ENCODE data around the gene KRT28.

Gene KRT28

DNA sequence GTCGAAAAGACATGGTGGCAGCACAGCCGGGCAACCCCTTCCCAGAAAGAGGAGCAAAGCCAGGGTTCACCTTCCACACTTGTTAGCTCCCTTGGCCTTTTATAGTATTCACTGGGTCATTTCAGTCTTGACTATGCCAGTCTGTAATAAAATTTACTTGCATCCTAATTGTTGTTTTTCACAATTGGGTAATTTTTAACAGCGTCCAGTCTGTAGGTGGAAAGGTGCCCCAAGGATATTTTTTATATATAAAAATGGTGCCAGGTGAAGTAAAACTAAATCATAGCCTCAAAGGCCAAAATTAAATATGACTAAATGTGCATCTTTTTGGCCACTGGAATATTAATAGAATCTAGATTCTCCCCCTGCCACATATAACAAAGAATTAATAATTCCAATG lies 27.7 kb downstream of the KRT28 start, which contains the start of gene KRT26:
Gene KRT26, minus strand, starts transcription at position 101 of the 400 bp plus-strand sequence. Its CDS starts 88 bp downstream, at position 13.
- Histone ChIP-seq H3K27ac (ENCODE audit: low read depth, low read length) (no peak within 1 kb of the TSS), H3K56ac (ENCODE audit: low read length) (no peak within 1 kb of the TSS), H3K79me1 (ENCODE audit: low read length) (no peaks in the 10 kb centered on the region), H2BK15ac (replicated peaks; ENCODE audit: low read depth) (no peak within 1 kb of the TSS), H3K4me2 (ENCODE audit: low read length) (no peak within 1 kb of the TSS), H3K36me3 (ENCODE audit: control insufficient read depth, insufficient read depth, low read length) (no peaks in the 10 kb centered on the region), H3K4me1 (ENCODE audit: control insufficient read depth, low read depth, low read length) (no peaks in the 10 kb centered on the region), H2BK5ac (ENCODE audit: low read length) (no peak within 1 kb of the TSS), H3K79me2 (ENCODE audit: control insufficient read depth, insufficient read depth, low read length) (no peaks in the 10 kb centered on the region), H4K8ac (ENCODE audit: low read depth, low read length) (no peak within 1 kb of the TSS), H3K27me3 (ENCODE audit: insufficient read depth, low read length, poor library complexity) (no peaks in the 10 kb centered on the region), H3K18ac (ENCODE audit: low read length) (no peak within 1 kb of the TSS), H3K9ac (ENCODE audit: low read length) (no peak within 1 kb of the TSS), H2AK5ac (ENCODE audit: low read length) (no peak within 1 kb of the TSS), H3K23ac (ENCODE audit: low read length) (no peak within 1 kb of the TSS), H2BK120ac (ENCODE audit: low read depth, low read length) (no peak within 1 kb of the TSS), H3K4me3 (ENCODE audit: low read length) (no peak within 1 kb of the TSS), H4K5ac (ENCODE audit: low read length) (no peak within 1 kb of the TSS), H3K4ac (ENCODE audit: low read depth, low read length) (no peak within 1 kb of the TSS)
- DNase-seq, result no peak
- no CpG with 5 or more reads among the region's 3 CpGs for WGBS (ENCODE audit: extremely low coverage, insufficient coverage, low lambda C conversion rate)

DNA sequence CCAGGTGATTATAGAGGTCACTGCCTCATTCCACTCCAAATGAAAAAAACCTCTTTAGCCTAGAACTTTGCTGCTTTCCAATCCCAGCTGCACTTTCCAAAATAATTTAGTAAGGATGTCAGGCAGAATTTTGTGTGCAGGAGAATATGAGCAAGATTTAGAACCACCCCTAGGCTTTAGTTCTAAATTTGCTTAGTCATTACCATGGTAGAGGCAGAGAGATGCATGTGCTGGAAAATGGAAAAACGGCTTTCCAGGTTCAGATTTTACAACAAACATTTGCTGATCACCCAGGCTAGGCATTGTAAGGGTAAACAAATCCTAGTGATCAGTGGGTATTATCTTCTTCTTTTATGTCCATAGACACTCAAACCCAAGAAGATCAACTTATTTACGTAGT lies 34.1 kb downstream of the KRT28 start:
- H3K4me1 ChIP-seq (ENCODE audit: control insufficient read depth, low read depth, low read length), result no peaks in the 10 kb centered on the region
- no peak overlapping the region for H4K8ac ChIP-seq (ENCODE audit: low read depth, low read length)
- WGBS (ENCODE audit: extremely low coverage, insufficient coverage, low lambda C conversion rate), result no CpG with 5 or more reads among the region's 2 CpGs
- no peak overlapping the region for H3K27ac ChIP-seq (ENCODE audit: low read depth, low read length)
- H3K36me3 ChIP-seq (ENCODE audit: control insufficient read depth, insufficient read depth, low read length), result no peaks in the 10 kb centered on the region
- no peaks in the 10 kb centered on the region for H3K79me1 ChIP-seq (ENCODE audit: low read length)
- no peak overlapping the region for H2BK5ac ChIP-seq (ENCODE audit: low read length)
- H3K9ac ChIP-seq (ENCODE audit: low read length), result no peak overlapping the region
- H3K56ac ChIP-seq (ENCODE audit: low read length), result no peak overlapping the region
- no peak overlapping the region for H3K23ac ChIP-seq (ENCODE audit: low read length)
- no peaks in the 10 kb centered on the region for H3K27me3 ChIP-seq (ENCODE audit: insufficient read depth, low read length, poor library complexity)
- no peak overlapping the region for H2BK120ac ChIP-seq (ENCODE audit: low read depth, low read length)
- H4K5ac ChIP-seq (ENCODE audit: low read length), result no peak overlapping the region
- no peak for DNase-seq
- H2BK15ac ChIP-seq (replicated peaks; ENCODE audit: low read depth), result no peak overlapping the region
- H3K4me2 ChIP-seq (ENCODE audit: low read length), result no peak overlapping the region
- H3K4me3 ChIP-seq (ENCODE audit: low read length), result no peak overlapping the region
- H3K79me2 ChIP-seq (ENCODE audit: control insufficient read depth, insufficient read depth, low read length), result no peaks in the 10 kb centered on the region
- H2AK5ac ChIP-seq (ENCODE audit: low read length), result no peak overlapping the region
- no peak overlapping the region for H3K18ac ChIP-seq (ENCODE audit: low read length)
- H3K4ac ChIP-seq (ENCODE audit: low read depth, low read length), result no peak overlapping the region

DNA sequence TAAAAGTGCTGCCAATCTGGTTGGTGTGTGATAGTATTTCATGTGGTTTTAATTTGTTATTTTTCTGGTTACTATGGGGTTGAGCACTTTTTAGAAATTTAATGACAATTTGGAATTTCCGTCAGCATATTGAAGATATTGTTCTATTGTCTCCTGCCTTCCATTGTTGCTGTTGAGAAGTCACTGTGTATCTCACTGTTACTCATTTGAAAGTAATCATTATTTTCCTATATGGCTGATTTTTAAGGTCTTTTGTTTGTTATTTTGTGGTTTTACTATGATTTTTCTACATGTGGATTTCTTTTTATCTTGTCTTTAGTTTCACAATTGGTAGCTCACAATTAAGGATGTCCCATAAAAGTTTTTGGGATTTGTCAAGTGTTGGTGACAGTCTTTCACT lies 36.0 kb downstream of the KRT28 start:
- H3K36me3 ChIP-seq (ENCODE audit: control insufficient read depth, insufficient read depth, low read length), result no peaks in the 10 kb centered on the region
- no peaks in the 10 kb centered on the region for H3K79me2 ChIP-seq (ENCODE audit: control insufficient read depth, insufficient read depth, low read length)
- no peak overlapping the region for H2AK5ac ChIP-seq (ENCODE audit: low read length)
- H3K27ac ChIP-seq (ENCODE audit: low read depth, low read length), result no peak overlapping the region
- no peak overlapping the region for H4K8ac ChIP-seq (ENCODE audit: low read depth, low read length)
- H2BK15ac ChIP-seq (replicated peaks; ENCODE audit: low read depth), result no peak overlapping the region
- H3K4ac ChIP-seq (ENCODE audit: low read depth, low read length), result no peak overlapping the region
- H3K4me3 ChIP-seq (ENCODE audit: low read length), result no peak overlapping the region
- H2BK5ac ChIP-seq (ENCODE audit: low read length), result no peak overlapping the region
- WGBS (ENCODE audit: extremely low coverage, insufficient coverage, low lambda C conversion rate), result no CpG with 5 or more reads among the region's 1 CpG
- no peak overlapping the region for H3K4me2 ChIP-seq (ENCODE audit: low read length)
- no peak overlapping the region for H3K9ac ChIP-seq (ENCODE audit: low read length)
- H3K27me3 ChIP-seq (ENCODE audit: insufficient read depth, low read length, poor library complexity), result no peaks in the 10 kb centered on the region
- no peak overlapping the region for H3K23ac ChIP-seq (ENCODE audit: low read length)
- H3K18ac ChIP-seq (ENCODE audit: low read length), result no peak overlapping the region
- H3K79me1 ChIP-seq (ENCODE audit: low read length), result no peaks in the 10 kb centered on the region
- no peak overlapping the region for H4K5ac ChIP-seq (ENCODE audit: low read length)
- no peaks in the 10 kb centered on the region for H3K4me1 ChIP-seq (ENCODE audit: control insufficient read depth, low read depth, low read length)
- H3K56ac ChIP-seq (ENCODE audit: low read length), result no peak overlapping the region
- no peak for DNase-seq
- H2BK120ac ChIP-seq (ENCODE audit: low read depth, low read length), result no peak overlapping the region

DNA sequence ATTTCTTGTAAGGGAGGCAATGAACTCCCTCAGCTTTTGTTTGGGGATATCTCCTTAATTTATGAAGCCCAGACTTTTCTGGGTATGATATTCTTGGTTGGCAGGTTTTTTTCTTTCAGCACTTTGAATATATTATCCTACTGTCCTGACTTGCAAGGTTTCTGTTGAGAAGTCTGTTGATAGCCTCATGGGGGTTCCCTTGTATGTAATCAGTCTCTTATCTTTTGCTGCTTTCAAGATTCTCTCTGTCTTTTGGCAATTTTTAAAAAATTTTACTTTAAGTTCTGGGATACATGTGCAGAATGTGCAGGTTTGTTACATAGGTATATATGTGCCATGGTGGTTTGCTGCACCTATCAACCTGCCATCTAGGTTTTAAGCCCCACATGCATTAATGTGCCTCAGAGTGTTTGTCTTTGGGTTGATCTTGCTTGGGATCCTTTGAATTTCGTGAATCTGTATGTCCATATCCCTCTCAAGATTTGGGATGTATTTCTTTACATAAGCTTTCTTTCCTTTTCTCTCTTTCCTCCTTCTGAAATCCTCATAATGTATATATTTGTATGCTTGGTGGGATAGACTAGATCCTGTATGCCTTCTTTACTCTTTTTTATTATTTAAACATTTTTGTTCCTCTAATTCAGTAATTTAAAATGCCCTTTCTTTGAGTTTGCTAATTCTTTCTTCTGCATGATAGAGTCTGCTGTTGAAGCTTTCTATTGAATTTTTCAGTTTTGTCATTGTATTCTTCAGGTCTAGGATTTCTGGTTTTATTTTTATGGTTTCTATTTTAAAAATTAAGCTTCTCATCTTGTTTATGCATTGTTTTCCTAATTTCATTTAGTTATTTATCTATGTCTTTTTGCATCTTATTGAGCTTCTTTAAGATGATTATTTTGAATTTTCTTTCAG lies 39.4 kb downstream of the KRT28 start:
- H3K23ac ChIP-seq (ENCODE audit: low read length), result no peak overlapping the region
- H2AK5ac ChIP-seq (ENCODE audit: low read length), result no peak overlapping the region
- H3K9ac ChIP-seq (ENCODE audit: low read length), result no peak overlapping the region
- no peak overlapping the region for H3K27ac ChIP-seq (ENCODE audit: low read depth, low read length)
- H4K8ac ChIP-seq (ENCODE audit: low read depth, low read length), result no peak overlapping the region
- no peak overlapping the region for H3K4ac ChIP-seq (ENCODE audit: low read depth, low read length)
- H3K36me3 ChIP-seq (ENCODE audit: control insufficient read depth, insufficient read depth, low read length), result no peaks in the 10 kb centered on the region
- H2BK15ac ChIP-seq (replicated peaks; ENCODE audit: low read depth), result no peak overlapping the region
- no peak overlapping the region for H4K5ac ChIP-seq (ENCODE audit: low read length)
- WGBS (ENCODE audit: extremely low coverage, insufficient coverage, low lambda C conversion rate), result no CpG with 5 or more reads among the region's 1 CpG
- no peak overlapping the region for H3K56ac ChIP-seq (ENCODE audit: low read length)
- H3K27me3 ChIP-seq (ENCODE audit: insufficient read depth, low read length, poor library complexity), result no peaks in the 10 kb centered on the region
- H2BK5ac ChIP-seq (ENCODE audit: low read length), result no peak overlapping the region
- no peaks in the 10 kb centered on the region for H3K79me2 ChIP-seq (ENCODE audit: control insufficient read depth, insufficient read depth, low read length)
- H2BK120ac ChIP-seq (ENCODE audit: low read depth, low read length), result no peak overlapping the region
- no peak overlapping the region for H3K4me3 ChIP-seq (ENCODE audit: low read length)
- no peaks in the 10 kb centered on the region for H3K79me1 ChIP-seq (ENCODE audit: low read length)
- H3K4me1 ChIP-seq (ENCODE audit: control insufficient read depth, low read depth, low read length), result no peaks in the 10 kb centered on the region
- no peak overlapping the region for H3K18ac ChIP-seq (ENCODE audit: low read length)
- H3K4me2 ChIP-seq (ENCODE audit: low read length), result no peak overlapping the region
- no peak for DNase-seq

DNA sequence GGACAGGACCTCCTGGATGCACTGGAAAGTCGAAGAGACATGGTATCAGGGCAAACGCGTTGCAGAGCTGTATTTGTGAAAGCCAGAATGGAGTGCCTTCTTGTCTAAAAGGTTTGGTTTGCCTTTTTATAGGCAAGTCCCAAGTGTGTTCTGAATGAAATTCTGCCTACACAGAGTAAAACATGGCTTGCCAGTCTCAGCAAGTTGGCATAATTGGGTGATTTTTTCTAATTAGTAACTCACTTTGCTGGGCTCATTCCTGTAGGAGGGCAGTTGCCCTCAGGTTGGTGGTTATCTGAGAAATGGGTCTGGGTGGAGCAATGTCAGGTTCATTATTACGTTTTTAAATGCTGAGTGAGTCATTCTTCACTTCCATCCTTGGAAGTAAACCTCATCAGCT lies 44.5 kb downstream of the KRT28 start, which contains the start of gene KRT25:
Gene KRT25, minus strand, starts transcription at position 101 of the 400 bp plus-strand sequence. Its CDS starts 60 bp downstream, at position 41.
- Histone ChIP-seq H3K27ac (ENCODE audit: low read depth, low read length) (no peak within 1 kb of the TSS), H3K4me3 (ENCODE audit: low read length) (no peak within 1 kb of the TSS), H3K79me2 (ENCODE audit: control insufficient read depth, insufficient read depth, low read length) (no peaks in the 10 kb centered on the region), H3K79me1 (ENCODE audit: low read length) (no peaks in the 10 kb centered on the region), H3K18ac (ENCODE audit: low read length) (no peak within 1 kb of the TSS), H2AK5ac (ENCODE audit: low read length) (no peak within 1 kb of the TSS), H3K56ac (ENCODE audit: low read length) (no peak within 1 kb of the TSS), H3K4me2 (ENCODE audit: low read length) (no peak within 1 kb of the TSS), H3K9ac (ENCODE audit: low read length) (no peak within 1 kb of the TSS), H2BK5ac (ENCODE audit: low read length) (no peak within 1 kb of the TSS), H3K4ac (ENCODE audit: low read depth, low read length) (no peak within 1 kb of the TSS), H4K8ac (ENCODE audit: low read depth, low read length) (no peak within 1 kb of the TSS), H3K36me3 (ENCODE audit: control insufficient read depth, insufficient read depth, low read length) (no peaks in the 10 kb centered on the region), H4K5ac (ENCODE audit: low read length) (no peak within 1 kb of the TSS), H3K27me3 (ENCODE audit: insufficient read depth, low read length, poor library complexity) (no peaks in the 10 kb centered on the region), H2BK15ac (replicated peaks; ENCODE audit: low read depth) (no peak within 1 kb of the TSS), H3K23ac (ENCODE audit: low read length) (no peak within 1 kb of the TSS), H2BK120ac (ENCODE audit: low read depth, low read length) (no peak within 1 kb of the TSS), H3K4me1 (ENCODE audit: control insufficient read depth, low read depth, low read length) (no peaks in the 10 kb centered on the region)
- no CpG with 5 or more reads among the region's 4 CpGs for WGBS (ENCODE audit: extremely low coverage, insufficient coverage, low lambda C conversion rate)
- DNase-seq, result no peak
